ENCODE measurements around the gene RALGAPA2. TPM values are rescaled to one million over a fixed set of nuclear protein-coding genes. Genes with fewer than 3 reads are reported as not detected.

RALGAPA2 gene
- total RNA-seq, 2 donors from 2014 or later, result 40.2 to 45.4 TPM

DNA sequence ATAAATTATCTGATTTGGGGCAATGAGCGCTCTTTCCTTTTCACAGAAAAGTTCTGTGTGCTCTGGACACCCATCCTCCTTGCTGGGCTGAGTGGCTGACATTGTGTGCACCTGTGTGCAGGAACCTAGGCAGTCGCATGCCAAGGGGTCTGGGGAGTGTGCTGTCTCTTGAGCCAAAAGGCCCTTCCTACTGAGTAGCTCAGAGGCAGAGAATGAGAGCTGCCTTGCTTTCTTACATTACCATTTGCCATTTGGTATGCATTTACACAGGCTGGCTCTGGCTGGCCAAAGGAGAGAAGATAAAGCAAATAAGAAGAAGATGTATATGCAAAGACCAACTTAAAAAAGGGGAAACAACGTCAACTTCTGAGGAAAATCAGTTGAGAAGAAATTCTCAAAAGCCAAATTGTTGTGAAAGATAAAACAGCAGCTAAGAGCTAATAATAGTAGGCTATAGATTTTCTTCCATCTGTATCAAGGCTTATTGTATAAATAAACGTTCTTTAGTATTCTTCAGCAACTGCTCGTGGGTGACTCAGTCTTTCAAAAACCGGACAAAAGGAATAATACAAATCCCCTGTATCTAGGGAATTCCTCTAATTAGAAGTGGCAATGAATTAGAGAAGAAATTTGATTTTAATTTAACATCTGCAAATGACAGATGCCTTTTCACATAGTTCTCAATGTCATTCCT is 222.6 kb downstream of the RALGAPA2 start:
- no peaks in the 10 kb centered on the region for H3K9me3 ChIP-seq
- peaks cover 4 to 7% of the 10 kb centered on the region in 2 donors for H3K36me3 ChIP-seq (replicated peaks in 1 of 2; ENCODE audit: insufficient read depth in 1 of 2, low read depth in 2 of 2)
- H3K27ac ChIP-seq, result peak overlapping the region in 1 of 4 donors; percentile 17
- DNase-seq (no peak), ATAC-seq (no peak)
- TF ChIP-seq CTCF (IDR thresholded peaks at IDR 0.05), result no peak
- no peak for TF ChIP-seq POLR2A (IDR thresholded peaks at IDR 0.05)
- WGBS, 2 donors, result 62 to 70% methylated on average over 6 of the region's 6 CpGs
- no peaks in the 10 kb centered on the region for H3K27me3 ChIP-seq
- no peak overlapping the region for H3K4me3 ChIP-seq
- intact Hi-C loops (cut with DNase I), result no loop called here
- peaks cover 8% of the 10 kb centered on the region for H3K4me1 ChIP-seq

DNA sequence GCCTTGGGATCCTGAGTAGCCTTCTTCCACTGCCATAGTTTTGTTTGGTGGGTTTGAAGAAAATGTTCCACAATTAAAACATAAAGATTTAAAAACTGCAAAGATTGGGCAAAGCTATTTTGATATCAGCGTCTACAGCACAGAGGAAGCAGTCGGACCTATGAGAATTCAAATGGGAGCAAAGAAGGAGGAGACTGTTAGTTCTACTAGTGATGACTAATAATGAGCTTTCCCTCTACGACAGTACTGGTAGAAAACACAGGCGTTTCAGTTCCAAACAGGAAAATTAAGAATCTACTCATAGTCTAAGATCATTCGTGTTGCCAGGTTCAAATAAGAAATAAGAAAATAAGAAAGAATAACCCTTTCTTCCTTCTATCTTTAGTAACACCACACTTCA is 223.4 kb downstream of the RALGAPA2 start:
- no peak for DNase-seq
- no peak for ATAC-seq
- TF ChIP-seq CTCF (IDR thresholded peaks at IDR 0.05), result no peak
- TF ChIP-seq POLR2A (IDR thresholded peaks at IDR 0.05), result no peak
- Histone ChIP-seq H3K36me3 (replicated peaks in 1 of 2; ENCODE audit: insufficient read depth in 1 of 2, low read depth in 2 of 2) (peaks cover 4% of the 10 kb centered on the region in 2 donors), H3K4me3 (no peak overlapping the region), H3K9me3 (no peaks in the 10 kb centered on the region), H3K27ac (no peak overlapping the region), H3K27me3 (no peaks in the 10 kb centered on the region), H3K4me1 (peaks cover 8% of the 10 kb centered on the region)
- WGBS, 2 donors, result 89 to 91% methylated on average over 5 of the region's 5 CpGs
- intact Hi-C loops (cut with DNase I), result no loop called here

DNA sequence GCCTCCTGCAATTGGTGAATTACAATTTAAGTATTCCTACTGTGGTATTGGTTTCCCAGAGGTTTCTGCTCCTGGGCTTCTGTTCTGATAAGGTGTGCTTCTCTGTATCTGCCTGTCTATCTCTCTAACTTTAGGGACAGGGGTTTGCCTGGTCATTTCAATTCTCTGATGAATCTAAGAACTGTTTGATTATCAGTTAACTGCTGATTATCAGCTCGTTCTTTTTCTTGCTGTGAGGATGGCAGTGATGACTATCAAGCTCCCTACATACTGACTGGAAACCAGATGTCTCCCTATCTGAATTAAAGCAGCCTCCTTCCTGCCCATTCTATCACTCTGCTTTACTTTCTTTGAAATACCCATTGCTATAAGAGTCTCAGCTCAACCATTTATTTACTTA is 224.1 kb downstream of the RALGAPA2 start:
- no peaks in the 10 kb centered on the region for H3K9me3 ChIP-seq
- H3K27me3 ChIP-seq, result no peaks in the 10 kb centered on the region
- DNase-seq (no peak), ATAC-seq (no peak)
- H3K4me1 ChIP-seq, result peaks cover 12% of the 10 kb centered on the region
- intact Hi-C loops (cut with DNase I), result no loop called here
- peaks cover 4% of the 10 kb centered on the region in 2 donors for H3K36me3 ChIP-seq (replicated peaks in 1 of 2; ENCODE audit: insufficient read depth in 1 of 2, low read depth in 2 of 2)
- no peak overlapping the region for H3K4me3 ChIP-seq
- no peak overlapping the region for H3K27ac ChIP-seq
- no peak for TF ChIP-seq POLR2A (IDR thresholded peaks at IDR 0.05)
- no peak for TF ChIP-seq CTCF (IDR thresholded peaks at IDR 0.05)
- 54 to 74% methylated on average over 1 of the region's 1 CpG for WGBS, 2 donors

GRCh38 chr20:20487811-20488210 is 224.6 kb downstream of the RALGAPA2 start:
- Histone ChIP-seq H3K36me3 (replicated peaks in 1 of 2; ENCODE audit: insufficient read depth in 1 of 2, low read depth in 2 of 2) (peaks cover 4% of the 10 kb centered on the region in 2 donors), H3K9me3 (no peaks in the 10 kb centered on the region), H3K4me1 (peaks cover 18% of the 10 kb centered on the region), H3K27me3 (no peaks in the 10 kb centered on the region), H3K27ac (no peak overlapping the region), H3K4me3 (no peak overlapping the region)
- 94 to 96% methylated on average over 5 of the region's 5 CpGs for WGBS, 2 donors
- TF ChIP-seq CTCF (IDR thresholded peaks at IDR 0.05), result no peak
- TF ChIP-seq POLR2A (IDR thresholded peaks at IDR 0.05), result no peak
- intact Hi-C loops (cut with DNase I), result no loop called here
- DNase-seq (no peak), ATAC-seq (no peak)

DNA sequence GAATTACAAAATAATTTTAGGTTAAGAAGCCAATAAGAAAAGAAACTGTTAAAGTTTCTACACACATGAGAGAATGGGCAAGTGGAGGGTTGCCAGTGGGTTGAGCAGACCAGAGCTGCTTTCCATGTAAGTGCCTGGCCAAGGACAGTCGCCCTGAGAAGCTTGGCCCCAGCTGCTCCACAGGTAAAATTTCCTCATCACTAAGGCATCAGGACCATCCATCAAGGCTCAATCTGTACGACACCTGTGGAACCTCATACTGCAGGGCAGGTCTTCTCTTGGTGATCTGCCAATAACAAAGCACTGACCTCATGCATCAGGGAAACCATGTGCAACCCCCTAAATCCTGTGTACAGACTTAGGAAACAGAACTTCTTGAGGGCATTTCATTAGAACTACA is 229.1 kb downstream of the RALGAPA2 start:
- WGBS, 2 donors, result 69 to 71% methylated on average over 2 of the region's 2 CpGs
- intact Hi-C loops (cut with DNase I), result no loop called here
- TF ChIP-seq CTCF (IDR thresholded peaks at IDR 0.05), result no peak
- no peak for TF ChIP-seq POLR2A (IDR thresholded peaks at IDR 0.05)
- no peak for DNase-seq
- peaks cover 2 to 4% of the 10 kb centered on the region in 2 donors for H3K36me3 ChIP-seq (replicated peaks in 1 of 2; ENCODE audit: insufficient read depth in 1 of 2, low read depth in 2 of 2)
- peaks cover 19% of the 10 kb centered on the region for H3K4me1 ChIP-seq
- no peaks in the 10 kb centered on the region for H3K9me3 ChIP-seq
- no peaks in the 10 kb centered on the region for H3K27me3 ChIP-seq
- H3K27ac ChIP-seq, result no peak overlapping the region
- H3K4me3 ChIP-seq, result no peak overlapping the region
- no peak for ATAC-seq

Data from body of pancreas (tissue), 4 donors.